Adrenal gland (tissue), 12 donors: ENCODE measurements around the gene DELE1. TPM values are rescaled to one million over a fixed set of nuclear protein-coding genes. Genes with fewer than 3 reads are reported as not detected.

Experiments used
- DNase-seq, 7 donors: peaks; one replicate each; pipeline ENCODE4 v3.0.0-alpha.2; 2019 to 2020
- H3K27ac ChIP-seq, 5 donors: fragments of 200-600 bp; sonication (generic) in 4 of 5; 1 replicate in 3 of 5; 2 replicates in 2 of 5; pipeline versions ENCODE4 v1.5.1 to v1.8.0; 2016 to 2020; ENCODE audit warnings: mild to moderate bottlenecking in 1 of 5
- H3K27me3 ChIP-seq: fragments of 200-600 bp; 2 replicates; pipeline ENCODE4 v1.8.0; 2021
- H3K36me3 ChIP-seq, 2 donors: fragments of 200-600 bp; replicated peaks in 1 of 2; 1 replicate in 1 of 2; 2 replicates in 1 of 2; pipeline versions ENCODE4 v1.5.1 to v1.8.0; 2018 to 2022
- H3K4me1 ChIP-seq, 2 donors: fragments of 200-600 bp; replicated peaks in 1 of 2; 1 replicate in 1 of 2; 2 replicates in 1 of 2; pipeline versions ENCODE4 v1.5.1 to v1.8.0; 2018 to 2021
- H3K4me3 ChIP-seq, 4 donors: fragments of 200-600 bp; sonication (generic) in 3 of 4; one replicate each; pipeline ENCODE4 v1.5.1; 2016 to 2018
- H3K9me3 ChIP-seq, 3 donors: fragments of 200-600 bp; sonication (generic) in 1 of 3; replicated peaks in 1 of 3; 1 replicate in 2 of 3; 2 replicates in 1 of 3; pipeline versions ENCODE4 v1.5.1 to v1.8.0; 2016 to 2021
- CTCF ChIP-seq, 6 experiments: fragments of 450-650 bp in 4 of 6; fragments of 200-600 bp in 2 of 6; sonication (generic) in 1 of 6; IDR thresholded peaks; 1 replicate in 5 of 6; 2 replicates in 1 of 6; pipeline versions ENCODE4 v1.5.1 to v1.8.0; 2016 to 2021; ENCODE audit warnings: antibody characterized with exemption in 6 of 6, mild to moderate bottlenecking in 2 of 6, moderate library complexity in 1 of 6
- POLR2A ChIP-seq, 2 donors: fragments of 450-650 bp; IDR thresholded peaks; one replicate each; pipeline ENCODE4 v1.6.1; 2017; ENCODE audit warnings: antibody characterized with exemption in 2 of 2, mild to moderate bottlenecking in 2 of 2, moderate library complexity in 1 of 2
- WGBS, 4 donors: extraction: QIAGEN DNeasy Blood & Tissue Kit in 2 of 4; methylation state at CpG; one replicate each; pipeline versions ENCODE4 v1.1.5 to v1.1.7; 2013 to 2017; 5-methylcytosine and 5-hydroxymethylcytosine counted together
- intact Hi-C, 2 donors: fragments of 100-400 bp; cut with DNase I; formaldehyde crosslinking; loops; one replicate each; pipeline versions ENCODE4 v1.14.1 to v1.15.0; 2022 to 2023
- polyA plus RNA-seq, 3 donors: library from polyadenylated mRNA; stranded (reverse); fragments of 200-250 nt in 2 of 3; fragments of 350-450 nt in 1 of 3; fragmentation: Illumina TruSeq in 1 of 3; extraction: RNeasy Lipid Tissue Mini Kit (QIAGEN cat#74804) in 1 of 3; gene quantifications; one replicate each; pipeline ENCODE4 v1.2.3, GENCODE V29; 2013 to 2014
- total RNA-seq, 9 donors: library from RNA; depleted of rRNA in 4 of 9; stranded (reverse); fragments of >200 nt in 4 of 9; fragments of 120-200 nt in 1 of 9; fragmentation: NEBNext Ultra II Directional in 1 of 9; extraction: Animal tissue kit (Norgen Biotek cat#: 25700) in 1 of 9; gene quantifications; one replicate each; pipeline versions ENCODE4 v1.1.0 to v1.2.4, GENCODE V29; 2013 to 2023
- donor health status: healthy with polysubstance abuse.
- donor health status: Bipolar disorder and iron deficiency.
- donor health status: DM: yes; HTN: yes; CAD: no.
- donor health status: DM: no; HTN: no; CAD: no.
- donor health status: DM: no; HTN: no; CAD: no.
- donor health status: DM: yes; HTN: yes; CAD: no.

DELE1 gene
- total and polyA plus RNA-seq, 12 donors: 65.2 to 162 (median 111) TPM

GRCh38 chr5:141952020-141952419 lies 28.3 kb downstream of the DELE1 start:
- no peaks in the 10 kb centered on the region for H3K36me3 ChIP-seq
- no peaks in the 10 kb centered on the region for H3K9me3 ChIP-seq
- peak overlapping the region in 2 of 5 donors; percentile 17 to 69 for H3K27ac ChIP-seq
- peaks cover 0 to 15% of the 10 kb centered on the region in 2 donors for H3K4me1 ChIP-seq
- intact Hi-C loops: loop anchor here in 1 of 2 donors (10.0 kb wide), 1 partner anchor 67 kb away; no protein-coding TSS in a partner anchor
- DNase-seq: no peak
- TF ChIP-seq POLR2A (IDR thresholded peaks at IDR 0.05) (no peak), CTCF (IDR thresholded peaks at IDR 0.05) (no peak)
- WGBS, 4 donors: 70 to 83% (median 74%) methylated on average over 2 of the region's 2 CpGs
- H3K27me3 ChIP-seq: no peaks in the 10 kb centered on the region
- no peak overlapping the region for H3K4me3 ChIP-seq

- Histone ChIP-seq H3K9me3 (no peaks in the 10 kb centered on the region), H3K27ac (peak overlapping the region in 1 of 5 donors; percentile 43), H3K4me3 (no peak overlapping the region), H3K36me3 (no peaks in the 10 kb centered on the region), H3K4me1 (peaks cover 0 to 16% of the 10 kb centered on the region in 2 donors), H3K27me3 (no peaks in the 10 kb centered on the region)
- DNase-seq: no peak
- 72 to 90% (median 81%) methylated on average over 2 of the region's 2 CpGs for WGBS, 4 donors
- TF ChIP-seq POLR2A (IDR thresholded peaks at IDR 0.05): no peak
- no peak for TF ChIP-seq CTCF (IDR thresholded peaks at IDR 0.05)
- intact Hi-C loops: loop anchor here in 1 of 2 donors (10.0 kb wide), 1 partner anchor 69 kb away; no protein-coding TSS in a partner anchor
Observed at GRCh38 chr5:141954194-141954593, 30.5 kb downstream of the DELE1 start.

- TF ChIP-seq POLR2A (IDR thresholded peaks at IDR 0.05): no peak
- TF ChIP-seq CTCF (IDR thresholded peaks at IDR 0.05): no peak
- WGBS, 4 donors: 60 to 81% (median 64%) methylated on average over 12 to 16 of the region's 16 CpGs
- no peak for DNase-seq
- Histone ChIP-seq H3K36me3 (no peaks in the 10 kb centered on the region), H3K9me3 (no peaks in the 10 kb centered on the region), H3K27me3 (no peaks in the 10 kb centered on the region), H3K4me3 (peak overlapping the region in 1 of 4 donors; percentile 20), H3K4me1 (peaks cover 0 to 12% of the 10 kb centered on the region in 2 donors), H3K27ac (peak overlapping the region in 3 of 5 donors; percentile 9 to 75 (median 42))
- intact Hi-C loops: loop anchor here (5.0 to 10.0 kb wide), 4 partner anchors 73 to 275 kb away; partner anchors contain the start of gene ARAP3 (in 1 of the 2)
Observed at GRCh38 chr5:141957367-141957996, 33.8 kb downstream of the DELE1 start.

GRCh38 chr5:141958113-141958512 lies 34.4 kb downstream of the DELE1 start, which contains the start of gene PCDH12:
Gene PCDH12, minus strand, starts transcription at chr5:141958202. Its CDS starts 351 bp downstream, at chr5:141957851.
- Histone ChIP-seq H3K27me3 (no peaks in the 10 kb centered on the region), H3K27ac (peak within 1 kb of the TSS in 3 of 5 donors; percentile 9 to 75 (median 42)), H3K36me3 (no peaks in the 10 kb centered on the region), H3K4me1 (peaks cover 0 to 12% of the 10 kb centered on the region in 2 donors), H3K4me3 (peak within 1 kb of the TSS in 1 of 4 donors; percentile 20), H3K9me3 (no peaks in the 10 kb centered on the region)
- DNase-seq: peak in 4 of 7 donors; percentile 36 to 74 (median 52)
- intact Hi-C loops: loop anchor here (5.0 to 10.0 kb wide), 4 partner anchors 73 to 276 kb away; partner anchors contain the start of gene ARAP3 (in 1 of the 2)
- WGBS, 4 donors: 34 to 56% (median 44%) methylated on average over 6 to 7 of the region's 7 CpGs
- TF ChIP-seq POLR2A (IDR thresholded peaks at IDR 0.05): peak in 1 of 2 donors; percentile 42
- TF ChIP-seq CTCF (IDR thresholded peaks at IDR 0.05): peak in 1 of 6 experiments; percentile 7
